Peyer's patch (tissue), 4 donors: ENCODE data around the gene DCHS1.

Experiments used
- CTCF ChIP-seq, 6 experiments: fragments of 450-650 bp in 4 of 6; fragments of 200-600 bp in 2 of 6; sonication (generic) in 1 of 6; IDR thresholded peaks; one replicate each; pipeline ENCODE4 v1.5.1; 2017 to 2019; ENCODE audit warnings: antibody characterized with exemption in 6 of 6, mild to moderate bottlenecking in 3 of 6, moderate library complexity in 1 of 6
- POLR2A ChIP-seq, 2 donors: fragments of 450-650 bp; IDR thresholded peaks; one replicate each; pipeline ENCODE4 v1.5.1; 2017; ENCODE audit warnings: antibody characterized with exemption in 2 of 2, mild to moderate bottlenecking in 2 of 2, moderate library complexity in 2 of 2

- TF ChIP-seq CTCF (IDR thresholded peaks at IDR 0.05) (no peak), POLR2A (IDR thresholded peaks at IDR 0.05) (no peak)
Measured at GRCh38 chr11:6596239-6596877, 59.3 kb downstream of the DCHS1 start.
